GM18951 (cell line): ENCODE results near the gene IL25.

ENCODE experiments used
- POLR2A ChIP-seq: IDR thresholded peaks from 4 replicates; pipeline ENCODE4 v1.6.1; 2011; ENCODE audit warnings: mild to moderate bottlenecking; ENCODE audit not compliant: insufficient read length, insufficient read depth; ENCODE audit errors: extremely low read depth
- in situ Hi-C: fragments of 300-500 bp; cut with MboI; formaldehyde crosslinking; loops from one replicate; pipeline ENCODE4 v1.12.0; 2022; ENCODE audit warnings: low sequenced_read_pairs, mixed read lengths, inconsistent platforms; ENCODE audit not compliant: unreplicated experiment

The IL25 gene

DNA sequence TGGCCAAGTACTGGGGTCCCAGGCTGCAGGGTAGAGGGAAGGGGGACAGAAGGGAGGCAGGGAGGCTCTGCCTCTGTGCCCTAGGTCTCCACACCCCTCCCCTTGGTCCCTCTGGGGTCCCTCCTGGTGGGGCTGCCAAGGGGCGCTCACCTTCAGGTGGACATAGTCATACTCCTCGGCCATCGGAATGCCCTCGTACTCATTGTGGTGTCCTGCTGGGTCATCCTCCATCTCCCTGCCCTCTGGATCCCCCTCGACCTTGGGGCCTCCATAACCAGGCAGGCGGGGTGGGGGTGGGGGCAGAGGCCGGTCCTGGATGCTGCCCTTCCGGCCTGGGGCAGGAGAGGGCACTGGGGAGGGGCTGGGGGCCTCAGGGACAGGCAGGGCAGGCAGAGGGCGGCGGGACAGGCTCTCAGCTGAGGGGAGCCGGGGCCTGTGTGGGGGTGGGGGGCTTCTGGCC is 13.4 kb upstream of the IL25 start:
- TF ChIP-seq POLR2A = no peak
- in situ Hi-C loops = no loop called here

DNA sequence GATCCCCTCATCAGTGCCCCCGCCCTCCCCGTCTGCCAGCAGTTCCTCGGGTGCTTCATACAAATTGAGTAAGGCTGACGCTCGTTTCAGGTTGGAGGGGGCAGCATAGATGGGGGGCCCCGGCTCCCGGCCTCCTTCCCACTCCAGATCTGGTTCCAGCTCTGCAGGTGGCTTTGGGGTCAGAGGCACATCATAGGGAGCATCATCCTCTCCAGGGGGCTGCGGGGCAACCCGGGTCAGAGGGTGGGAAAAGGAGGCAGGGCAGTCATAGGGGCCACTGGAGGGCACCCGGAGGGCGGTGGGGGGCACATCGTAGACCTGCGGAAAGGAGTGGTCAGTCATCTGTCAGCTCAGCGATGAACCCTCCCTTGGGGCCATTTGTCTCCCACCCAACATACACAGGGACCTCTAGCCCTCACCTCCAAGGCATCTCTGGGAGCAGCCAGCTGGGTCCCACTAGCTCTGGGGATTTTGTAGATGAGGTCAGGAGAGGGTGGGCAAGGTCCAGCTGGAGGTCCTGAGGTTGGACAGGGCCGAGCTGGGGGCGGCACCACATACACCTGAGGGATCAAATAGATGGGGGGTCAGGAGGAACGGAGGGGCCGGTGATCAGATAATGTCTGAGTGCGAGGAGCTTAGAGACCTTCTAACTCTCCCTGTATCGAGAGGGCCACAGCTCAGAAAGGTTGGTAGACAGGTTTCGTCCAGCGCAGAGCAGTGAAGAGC is 12.7 kb upstream of the IL25 start:
- in situ Hi-C loops = no loop called here

DNA sequence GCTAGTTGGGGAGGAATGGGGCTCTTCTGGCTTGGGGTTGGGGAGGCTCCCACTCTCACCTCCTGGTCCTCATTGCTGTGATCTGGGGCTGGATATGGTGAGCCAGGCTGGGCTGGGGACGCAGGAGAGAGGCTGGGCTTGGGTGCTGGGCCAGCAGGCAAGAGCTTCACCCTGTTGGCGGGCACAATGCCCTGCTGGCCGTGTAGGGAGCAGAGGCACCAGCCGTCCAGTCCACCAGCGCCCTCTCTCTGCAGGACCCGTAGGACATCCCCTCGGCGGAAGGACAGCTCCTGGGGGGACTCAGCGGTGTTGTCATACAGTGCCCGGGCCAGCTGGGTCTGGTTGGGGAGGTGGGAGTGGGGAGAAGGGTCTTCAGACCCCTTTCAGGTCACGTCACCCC is 12.1 kb upstream of the IL25 start:
- TF ChIP-seq POLR2A = no peak
- in situ Hi-C loops = no loop called here

More for the DNA sequence above, 12.7 kb upstream of the IL25 start:
- no peak for TF ChIP-seq POLR2A

DNA sequence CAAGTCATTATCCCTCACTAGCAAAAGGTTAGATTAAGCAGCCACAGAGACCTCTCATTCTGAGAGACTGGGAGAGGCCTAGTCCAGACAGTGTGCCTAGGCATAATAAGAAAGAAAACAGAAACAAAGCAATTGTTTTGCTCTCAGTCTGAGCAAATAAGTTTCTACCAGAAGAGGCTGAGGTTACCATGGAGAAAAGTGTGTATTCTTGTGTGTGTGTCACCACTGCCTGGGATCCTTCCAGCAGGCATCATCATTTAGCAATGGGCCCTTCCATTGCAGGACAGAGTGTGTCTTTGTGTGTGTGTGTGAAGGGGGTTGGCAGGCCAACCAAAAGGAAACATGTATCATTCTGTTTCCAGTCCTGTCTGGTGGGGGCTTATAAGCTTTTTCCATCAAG is 11.3 kb upstream of the IL25 start:
- no peak for TF ChIP-seq POLR2A
- in situ Hi-C loops = no loop called here

DNA sequence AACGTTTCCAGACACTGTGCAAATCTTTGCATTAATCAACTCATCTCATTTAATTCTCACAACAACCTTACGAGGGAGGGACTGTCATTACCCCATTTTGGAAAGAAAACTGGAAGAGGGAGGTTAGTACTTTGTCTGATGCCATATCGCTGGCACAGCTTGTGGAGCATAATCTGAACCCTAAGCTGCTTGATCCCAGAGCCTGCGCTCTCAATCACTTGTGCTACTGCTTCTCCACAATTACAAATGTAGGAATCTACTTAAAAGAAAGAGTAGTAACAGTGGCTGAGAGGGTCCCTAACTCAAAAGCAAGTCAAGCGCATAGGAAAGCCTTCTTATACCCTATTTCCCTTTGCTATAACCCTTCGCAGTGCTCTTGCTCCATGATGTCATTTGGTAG is 10.8 kb upstream of the IL25 start:
- TF ChIP-seq POLR2A = no peak
- in situ Hi-C loops = no loop called here

DNA sequence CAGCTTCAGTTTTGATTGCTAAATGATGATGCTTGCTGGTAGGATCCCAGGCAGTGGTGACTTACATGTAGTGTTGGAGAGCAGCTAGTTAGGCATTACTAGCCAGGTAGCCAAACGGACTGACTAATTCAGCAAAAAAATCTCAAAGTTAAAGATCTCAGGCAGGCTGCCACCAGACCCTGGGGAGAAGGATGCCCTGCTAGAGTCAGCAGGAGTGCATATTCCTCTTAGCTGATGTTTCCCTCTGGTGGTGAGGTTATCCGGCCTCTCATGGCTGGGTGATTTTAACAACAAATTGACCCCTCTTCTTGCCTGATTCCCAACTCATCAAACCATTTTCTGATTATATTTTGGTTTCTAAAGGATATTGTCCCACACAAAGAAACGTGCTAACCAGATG is 10.4 kb upstream of the IL25 start:
- in situ Hi-C loops = no loop called here
- no peak for TF ChIP-seq POLR2A

DNA sequence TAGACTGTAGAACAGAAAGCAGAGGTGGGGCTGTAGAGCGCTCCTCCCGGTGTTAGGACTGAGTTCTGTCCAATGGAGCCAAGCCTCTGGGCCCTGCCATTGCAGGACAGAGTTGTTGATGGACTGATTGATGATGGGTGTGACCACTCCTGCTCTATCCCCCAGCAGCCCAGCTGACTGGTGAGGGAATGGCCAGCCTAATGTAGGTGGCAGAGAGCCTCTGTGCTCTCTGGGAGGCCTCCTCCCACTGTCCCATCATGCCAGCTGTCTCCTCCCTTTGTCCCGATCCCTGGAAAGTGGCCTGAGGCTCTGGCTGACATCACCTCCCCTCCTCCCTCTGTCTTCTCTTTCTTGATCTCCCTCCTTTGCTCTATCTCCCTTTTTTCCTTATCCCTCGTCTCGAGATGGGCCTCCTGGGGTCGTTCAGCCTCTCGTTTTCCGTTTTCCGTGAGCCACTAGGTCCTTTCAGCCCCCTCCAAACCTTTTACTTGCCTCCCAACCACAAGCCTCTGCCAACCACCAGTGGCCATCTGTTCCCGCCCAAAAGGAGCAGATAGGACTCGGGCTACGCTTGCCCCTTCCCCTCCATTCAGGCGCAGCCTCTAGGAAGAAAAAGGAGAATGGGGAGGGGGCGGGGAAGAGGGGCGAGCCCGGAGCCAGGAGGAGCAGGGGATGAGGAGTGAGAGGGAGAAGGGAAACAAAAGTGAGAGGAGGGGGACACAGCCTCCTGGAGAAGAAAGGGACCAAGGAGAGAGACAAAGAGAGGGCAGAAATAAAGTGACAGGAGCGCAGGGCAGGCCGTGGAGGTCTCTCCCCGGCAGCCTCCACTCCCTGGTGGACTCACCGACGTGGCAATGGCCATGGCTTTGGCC is 8.2 kb upstream of the IL25 start:
- in situ Hi-C loops = no loop called here
- no peak for TF ChIP-seq POLR2A

DNA sequence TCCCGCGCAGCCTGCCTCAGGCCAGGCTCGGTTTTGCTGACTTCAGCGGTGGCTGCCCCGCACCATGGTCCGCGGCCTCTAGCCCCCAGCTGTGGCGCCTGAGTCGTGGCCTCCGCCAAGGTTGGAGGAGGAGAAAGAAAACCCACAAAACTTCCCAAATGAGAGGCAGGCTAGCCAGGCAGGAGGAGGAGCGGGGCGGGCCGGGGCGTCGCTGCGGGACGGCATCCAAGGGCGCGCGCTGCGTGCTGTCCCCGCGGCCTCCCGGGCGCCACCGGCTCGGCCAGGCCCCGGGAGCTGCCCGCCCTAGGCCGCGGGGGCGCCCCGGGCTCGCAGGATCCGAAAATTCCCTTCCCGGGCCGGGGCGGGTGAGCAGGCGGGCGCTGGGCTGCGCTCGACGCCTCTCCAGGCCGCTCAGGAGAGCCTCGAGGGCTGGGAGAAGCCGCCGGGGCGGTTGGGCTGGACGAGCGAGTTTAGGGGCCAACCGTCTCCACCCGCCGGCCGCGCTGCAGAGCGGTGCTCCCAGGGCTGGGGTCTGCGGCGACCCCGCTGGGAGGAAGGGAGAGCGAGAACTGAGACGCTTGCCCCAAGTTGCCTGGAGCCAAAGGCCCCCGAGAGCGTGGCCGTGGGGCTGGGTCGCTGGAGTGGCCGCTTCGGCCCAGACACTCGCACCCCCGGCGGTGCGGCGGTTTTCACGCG is 7.4 kb upstream of the IL25 start, which contains the start of gene EFS:
TSS of gene EFS (minus strand) at position 137 of the 696 bp plus-strand sequence. CDS start 147 bp downstream, outside the sequence.
- no peak for TF ChIP-seq POLR2A
- in situ Hi-C loops = no loop called here

DNA sequence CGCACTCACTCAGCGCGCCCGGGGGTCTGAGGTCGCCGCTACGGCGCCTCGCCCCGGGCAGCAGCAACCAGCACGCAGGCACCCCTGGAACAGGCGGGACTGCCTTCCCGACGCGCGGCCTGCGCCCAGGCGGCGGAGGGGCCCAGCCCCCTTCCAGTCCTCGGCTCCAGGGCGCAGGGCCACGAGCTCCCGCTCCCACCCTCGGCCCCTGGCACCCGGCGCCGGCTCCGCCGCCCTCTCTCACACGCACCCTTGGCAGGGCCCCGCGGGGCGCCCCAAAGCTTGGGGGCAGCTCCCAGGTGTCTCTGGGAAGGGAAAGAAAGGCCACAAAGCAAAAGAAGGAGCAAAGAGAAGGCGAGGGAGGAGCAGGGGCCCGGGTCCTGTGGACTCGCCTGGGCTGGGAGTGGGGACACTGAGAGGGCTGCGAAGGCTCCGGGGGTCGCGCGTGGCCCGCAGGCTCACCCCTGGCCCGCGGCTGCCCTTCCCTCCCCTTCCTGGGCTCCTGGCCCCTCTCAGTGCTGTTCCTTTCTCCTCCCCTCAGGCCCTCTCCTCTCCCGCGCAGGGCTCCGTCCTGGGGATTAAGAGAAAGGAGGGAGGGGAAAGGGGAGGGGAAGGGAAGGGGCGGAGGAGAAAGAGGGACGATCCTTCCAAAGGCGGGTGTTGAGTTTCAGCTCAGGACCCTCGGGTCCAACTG is 6.7 kb upstream of the IL25 start:
- in situ Hi-C loops = no loop called here
- TF ChIP-seq POLR2A = no peak

DNA sequence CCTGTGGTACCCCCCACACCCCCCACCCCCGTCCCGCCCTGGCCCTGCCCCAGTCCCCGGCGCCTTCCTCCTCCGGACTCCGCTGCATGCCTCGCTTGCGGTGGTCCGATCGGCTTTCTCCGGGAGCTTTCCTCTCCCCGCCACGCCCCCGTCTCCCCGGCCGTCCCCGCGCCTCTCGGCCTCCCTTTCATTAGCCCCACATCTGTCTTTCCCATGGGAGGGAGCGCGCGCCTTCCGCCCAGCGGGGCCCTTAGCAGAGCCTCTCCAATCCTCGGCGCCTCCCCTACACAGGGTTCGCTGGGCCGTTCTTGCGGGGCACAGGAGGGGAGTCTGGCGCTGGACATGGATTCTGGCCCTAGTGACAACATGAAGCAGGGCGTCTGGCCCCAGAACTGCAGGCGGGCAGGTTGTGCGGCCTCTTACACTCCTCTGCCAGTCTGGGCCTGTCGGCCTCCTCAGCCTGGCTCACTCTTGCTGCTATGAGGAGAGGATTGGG is 6.1 kb upstream of the IL25 start:
- TF ChIP-seq POLR2A = no peak
- in situ Hi-C loops = no loop called here

DNA sequence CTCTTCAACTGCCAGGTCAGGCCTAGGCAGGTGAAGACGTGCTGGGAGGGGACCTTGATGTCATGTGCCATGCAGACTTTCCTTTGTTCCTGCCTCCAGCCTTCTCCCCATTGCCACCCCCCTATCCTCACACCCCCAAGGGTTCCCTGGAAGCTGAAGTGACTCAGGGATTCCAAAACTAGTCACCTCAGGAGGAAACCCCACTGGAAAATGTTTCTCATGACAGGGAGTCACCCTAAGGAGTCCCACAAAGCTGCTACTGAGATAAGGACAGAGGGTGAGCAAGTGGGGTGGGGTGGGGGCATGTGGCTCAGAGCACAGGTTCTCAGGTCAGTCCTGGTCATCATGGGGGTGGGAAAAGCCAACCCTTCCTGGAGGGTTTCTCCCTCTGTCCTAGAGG is 2.4 kb upstream of the IL25 start:
- in situ Hi-C loops = loop anchor here (10.0 kb wide), 1 partner anchor 105 kb away; no protein-coding TSS in a partner anchor
- no peak for TF ChIP-seq POLR2A

DNA sequence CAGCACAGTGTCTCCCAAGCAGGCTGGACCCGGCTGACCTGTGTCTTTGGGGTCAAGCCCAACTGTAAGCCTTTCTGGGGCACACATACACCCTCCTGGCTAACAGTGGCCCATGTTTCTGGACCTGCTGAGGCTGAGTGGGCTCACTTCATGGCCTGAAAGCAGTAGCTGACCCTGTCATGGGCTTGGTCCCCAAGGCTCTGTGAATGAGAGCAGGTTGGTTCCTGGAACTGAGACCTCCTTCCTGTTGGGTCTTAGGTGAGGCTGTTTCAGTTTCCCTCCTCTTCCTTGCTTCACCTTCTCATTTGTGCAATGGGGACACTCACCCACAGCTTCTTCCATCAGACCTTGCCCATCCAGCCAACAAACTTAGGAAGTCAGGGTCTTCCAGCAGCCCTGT is 744 bp upstream of the IL25 start:
- in situ Hi-C loops = loop anchor here (10.0 kb wide), 1 partner anchor 107 kb away; no protein-coding TSS in a partner anchor
- TF ChIP-seq POLR2A = no peak

DNA sequence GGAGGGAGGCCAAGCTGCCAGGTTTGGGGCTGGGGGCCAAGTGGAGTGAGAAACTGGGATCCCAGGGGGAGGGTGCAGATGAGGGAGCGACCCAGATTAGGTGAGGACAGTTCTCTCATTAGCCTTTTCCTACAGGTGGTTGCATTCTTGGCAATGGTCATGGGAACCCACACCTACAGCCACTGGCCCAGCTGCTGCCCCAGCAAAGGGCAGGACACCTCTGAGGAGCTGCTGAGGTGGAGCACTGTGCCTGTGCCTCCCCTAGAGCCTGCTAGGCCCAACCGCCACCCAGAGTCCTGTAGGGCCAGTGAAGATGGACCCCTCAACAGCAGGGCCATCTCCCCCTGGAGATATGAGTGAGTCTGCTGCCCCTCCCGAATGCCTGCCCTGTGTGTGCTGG is 432 bp downstream of the IL25 start:
- in situ Hi-C loops = loop anchor here (10.0 kb wide), 1 partner anchor 108 kb away; no protein-coding TSS in a partner anchor
- TF ChIP-seq POLR2A = no peak
